HG03354 (cell line): ENCODE measurements around the gene ADAM12.

Experiments
- ATAC-seq: cut with Tn5 transposase; IDR thresholded peaks from one replicate; pipeline ENCODE4 v1.9.1; 2021; ENCODE audit warnings: mild to moderate bottlenecking; ENCODE audit not compliant: unreplicated experiment, poor library complexity, severe bottlenecking

The ADAM12 gene

DNA sequence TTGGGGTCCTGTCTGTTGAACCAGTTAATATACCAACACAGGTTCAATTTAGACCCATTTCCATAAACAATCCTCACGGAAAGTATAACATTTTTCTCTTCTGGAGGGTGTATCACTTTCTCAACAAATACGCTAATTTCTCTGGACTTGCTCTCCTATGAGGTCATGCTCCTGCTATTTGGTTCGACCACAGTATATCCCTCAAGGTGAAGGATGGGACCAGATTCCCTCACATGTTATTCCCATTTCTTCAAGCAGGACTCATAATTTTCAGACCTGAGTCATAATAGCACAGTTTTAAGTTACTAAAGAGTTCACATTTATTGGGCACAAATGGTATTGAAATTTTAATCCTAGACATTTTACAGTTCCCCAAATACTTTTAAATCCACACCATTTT lies 57.2 kb downstream of the ADAM12 start:
- no peak for ATAC-seq

DNA sequence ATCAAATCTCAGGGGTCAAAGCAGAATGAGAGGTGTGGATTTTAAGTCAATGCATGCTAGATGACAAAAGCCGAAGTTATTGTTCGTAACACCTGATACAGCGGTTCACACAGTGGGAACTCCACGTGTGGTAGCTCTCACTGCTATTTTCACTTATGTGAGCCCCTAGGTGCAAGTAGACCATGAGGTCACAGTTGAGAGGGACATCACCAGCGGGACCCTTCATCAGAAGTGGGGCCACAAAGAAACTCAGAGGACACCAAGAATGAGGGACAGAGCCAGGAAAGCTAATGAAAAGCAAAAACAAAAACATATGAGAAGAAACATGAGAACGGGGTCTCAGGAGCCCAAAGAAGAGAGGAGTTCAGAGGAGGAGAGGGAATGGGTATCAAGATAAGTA lies 63.5 kb downstream of the ADAM12 start:
- no peak for ATAC-seq

DNA sequence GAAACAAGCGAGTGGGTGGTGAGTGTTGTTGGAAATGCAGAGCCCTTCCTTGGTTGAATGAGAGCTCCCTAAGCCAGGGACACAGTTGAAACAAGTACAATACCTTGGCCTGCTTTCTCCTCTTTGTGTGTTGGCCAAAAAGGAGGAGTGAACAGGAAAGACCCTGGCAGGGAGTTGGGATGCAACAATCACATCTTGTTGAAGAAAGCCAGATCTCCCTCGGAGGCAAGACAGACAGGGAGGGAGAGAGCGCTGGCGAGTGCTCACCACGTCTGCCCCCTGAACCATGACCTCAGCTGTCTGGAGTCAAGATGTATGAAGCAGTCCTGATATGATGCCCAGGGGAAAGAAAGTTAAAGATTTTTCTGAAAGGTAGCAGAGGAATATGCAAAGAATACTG lies 66.8 kb downstream of the ADAM12 start:
- ATAC-seq = no peak

DNA sequence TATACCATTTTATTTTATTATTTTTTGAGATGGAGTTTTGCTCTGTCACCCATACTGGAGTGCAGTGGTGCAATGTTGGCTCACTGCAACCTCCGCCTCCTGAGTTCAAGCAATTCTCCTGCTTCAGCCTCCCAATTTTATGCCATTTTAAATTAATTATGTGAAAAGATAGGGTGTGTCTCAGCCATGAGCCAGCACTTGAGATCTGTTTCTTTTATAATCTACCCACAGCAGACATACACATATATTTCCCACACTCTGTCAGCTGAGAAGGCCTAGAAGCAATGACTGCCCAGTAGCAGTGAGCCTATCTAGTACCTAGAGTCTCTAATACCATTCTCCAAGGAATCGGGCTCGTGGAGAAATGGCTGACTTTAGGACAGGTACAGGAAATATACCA lies 70.5 kb downstream of the ADAM12 start:
- ATAC-seq = no peak

DNA sequence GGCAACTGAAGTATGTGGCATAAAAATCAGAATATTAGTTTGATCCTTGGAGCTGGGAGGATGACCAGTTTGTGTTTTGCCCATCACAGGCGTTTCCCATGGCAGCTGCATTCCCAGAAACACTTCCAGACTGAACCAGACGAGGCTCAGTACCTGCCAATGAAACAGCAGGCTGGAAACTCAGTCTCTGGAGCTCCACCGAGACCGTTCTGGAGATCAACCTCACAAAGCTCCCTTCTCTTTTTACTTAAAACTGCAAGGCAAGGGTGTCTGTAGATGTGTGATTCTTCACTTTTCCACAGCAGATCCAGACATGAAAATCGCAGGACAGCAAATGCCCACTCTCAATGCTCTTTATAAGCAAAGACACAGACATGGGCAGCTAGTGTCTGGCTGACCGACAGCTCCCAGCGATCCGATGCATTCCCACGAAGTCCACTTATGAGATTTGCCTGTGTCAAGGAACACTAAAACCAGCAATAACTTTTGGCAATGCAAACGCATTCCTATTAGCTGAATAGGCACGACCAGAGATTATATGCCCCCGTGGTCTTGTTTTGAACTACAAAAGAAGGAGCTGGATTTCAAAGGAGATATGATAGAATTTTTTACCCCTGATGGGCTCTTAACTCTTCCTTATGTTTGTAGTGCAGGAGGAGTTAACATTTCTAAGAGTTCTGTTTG lies 72.6 kb downstream of the ADAM12 start:
- no peak for ATAC-seq

DNA sequence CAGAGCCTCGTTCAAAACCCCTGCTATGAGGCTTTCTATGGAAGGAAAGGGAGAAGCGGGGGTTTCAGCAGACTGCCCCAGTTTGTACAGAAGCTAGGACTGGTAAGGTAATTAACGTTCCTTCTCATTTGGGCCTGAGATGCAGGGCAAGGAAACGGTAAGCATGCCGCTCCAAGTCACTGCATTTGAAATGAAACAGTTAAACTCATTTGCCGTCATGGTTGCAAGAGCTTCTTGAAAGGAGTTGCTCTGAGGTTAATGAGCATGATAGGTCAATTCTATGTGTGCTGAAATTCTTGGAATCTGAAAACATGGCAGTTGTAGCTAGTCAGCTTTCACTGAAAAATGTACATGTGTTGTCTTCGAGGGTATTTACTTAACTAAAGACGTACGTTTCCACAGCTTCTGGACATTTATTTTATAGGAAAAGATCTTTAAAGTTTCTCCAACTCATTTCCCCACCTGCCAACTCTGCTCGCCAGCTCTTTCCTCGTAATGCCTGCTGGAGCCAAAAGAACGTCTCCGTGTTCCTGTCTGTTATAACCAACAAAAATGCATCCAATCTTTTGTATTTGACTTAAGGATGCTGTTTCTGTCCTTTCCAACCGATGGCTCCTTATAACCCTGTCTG lies 73.3 kb downstream of the ADAM12 start:
- ATAC-seq = no peak

DNA sequence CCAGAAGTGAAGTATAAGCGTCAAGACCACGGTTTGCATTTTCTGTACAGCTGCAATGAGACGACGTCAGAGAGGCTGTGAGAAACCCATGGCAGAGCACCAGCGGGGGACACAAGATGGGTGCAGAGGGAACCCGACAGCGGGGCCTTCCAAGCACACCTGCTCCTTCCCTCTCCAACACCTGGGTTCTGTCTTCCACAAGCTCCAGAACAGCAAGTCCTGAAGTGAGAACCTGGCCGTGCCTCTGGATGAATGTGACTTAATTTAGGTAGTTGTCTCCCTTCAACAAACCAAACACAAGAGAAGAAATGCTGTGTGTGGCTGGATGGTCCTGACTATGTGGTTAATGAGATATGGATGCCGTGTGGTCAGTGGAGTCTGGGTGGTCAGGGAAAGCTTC lies 76.1 kb downstream of the ADAM12 start:
- ATAC-seq = no peak

DNA sequence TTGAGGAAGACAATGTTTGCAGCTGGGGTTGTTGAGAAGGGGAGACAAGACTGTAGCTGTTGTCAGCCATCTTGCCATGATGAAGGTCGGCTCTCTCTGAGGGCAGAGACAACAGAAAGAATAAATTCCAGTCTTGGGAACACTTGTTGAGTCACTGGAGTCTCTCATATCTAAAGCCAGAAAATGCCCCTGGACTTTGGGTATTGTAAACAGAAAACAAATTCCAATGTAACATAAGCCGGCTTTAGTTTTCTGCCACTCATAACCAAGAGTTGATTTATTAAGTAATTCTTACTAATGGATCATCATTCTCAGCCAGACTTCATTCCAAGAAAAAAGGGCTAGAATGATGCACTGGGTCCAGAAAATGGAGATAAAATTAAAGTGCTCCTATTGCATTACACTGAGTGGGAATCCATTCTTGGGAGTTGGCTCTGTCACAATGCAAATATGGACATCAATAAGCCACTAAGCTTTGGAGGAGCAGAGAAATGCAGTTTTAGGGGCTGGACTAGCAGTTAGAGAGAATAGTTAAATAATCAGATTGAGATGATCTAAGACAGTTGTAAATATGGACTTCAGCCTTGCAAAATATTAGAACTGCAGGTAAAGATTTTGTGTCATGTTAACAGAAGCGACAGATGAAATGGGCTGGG lies 78.9 kb downstream of the ADAM12 start:
- no peak for ATAC-seq

DNA sequence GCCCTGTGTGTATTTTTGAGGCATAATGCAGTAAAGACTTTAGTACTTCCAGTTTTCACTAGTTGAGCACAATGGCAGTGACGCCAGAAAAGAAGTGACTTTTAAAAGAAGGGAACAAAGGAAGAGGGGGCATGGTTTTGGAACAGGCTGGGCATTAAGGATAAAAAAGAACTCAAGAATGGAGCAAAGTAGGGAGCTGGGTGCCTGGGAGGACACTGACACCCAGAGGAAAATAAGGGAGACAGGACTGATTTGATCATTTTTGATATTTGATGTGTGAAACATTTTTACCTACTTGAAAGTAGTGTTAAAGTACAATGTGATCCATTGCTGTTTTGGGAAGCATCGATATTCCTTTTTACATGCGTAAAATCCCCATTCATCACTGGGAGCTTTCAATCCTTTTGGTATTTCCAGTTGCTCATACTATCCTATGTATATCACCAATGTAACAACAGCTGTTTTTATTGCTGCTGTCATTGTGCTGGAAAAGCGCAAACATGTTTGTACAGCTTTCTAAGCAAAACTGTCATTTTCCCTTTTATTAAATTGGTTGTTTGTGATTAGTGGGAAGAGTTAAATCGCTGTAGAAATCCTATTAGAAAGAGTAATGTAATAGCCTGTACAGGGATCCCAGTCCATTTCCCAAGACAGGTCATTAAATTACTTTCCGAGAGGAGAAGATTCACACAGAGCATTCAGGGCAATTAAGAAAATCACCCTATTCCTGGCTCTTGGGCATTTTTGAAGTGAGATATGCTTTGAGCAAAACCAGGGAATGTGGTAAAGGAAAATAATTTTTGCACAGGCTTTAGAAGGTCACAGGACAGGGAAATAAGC lies 85.2 kb downstream of the ADAM12 start:
- no peak for ATAC-seq

DNA sequence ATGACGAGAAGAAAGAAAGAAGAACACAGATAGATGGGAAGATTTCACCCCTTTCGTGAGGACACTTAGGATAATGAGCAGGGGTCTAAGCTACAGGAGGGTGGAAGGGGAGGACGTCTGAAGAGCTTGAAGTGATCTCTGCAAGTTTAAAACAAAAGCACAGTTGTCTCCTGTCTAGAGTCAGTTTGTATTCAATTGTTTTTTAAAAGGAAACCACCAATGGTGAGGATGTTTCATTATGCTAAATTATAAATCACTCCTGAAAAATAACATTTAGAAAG lies 85.9 kb downstream of the ADAM12 start:
- no peak for ATAC-seq

DNA sequence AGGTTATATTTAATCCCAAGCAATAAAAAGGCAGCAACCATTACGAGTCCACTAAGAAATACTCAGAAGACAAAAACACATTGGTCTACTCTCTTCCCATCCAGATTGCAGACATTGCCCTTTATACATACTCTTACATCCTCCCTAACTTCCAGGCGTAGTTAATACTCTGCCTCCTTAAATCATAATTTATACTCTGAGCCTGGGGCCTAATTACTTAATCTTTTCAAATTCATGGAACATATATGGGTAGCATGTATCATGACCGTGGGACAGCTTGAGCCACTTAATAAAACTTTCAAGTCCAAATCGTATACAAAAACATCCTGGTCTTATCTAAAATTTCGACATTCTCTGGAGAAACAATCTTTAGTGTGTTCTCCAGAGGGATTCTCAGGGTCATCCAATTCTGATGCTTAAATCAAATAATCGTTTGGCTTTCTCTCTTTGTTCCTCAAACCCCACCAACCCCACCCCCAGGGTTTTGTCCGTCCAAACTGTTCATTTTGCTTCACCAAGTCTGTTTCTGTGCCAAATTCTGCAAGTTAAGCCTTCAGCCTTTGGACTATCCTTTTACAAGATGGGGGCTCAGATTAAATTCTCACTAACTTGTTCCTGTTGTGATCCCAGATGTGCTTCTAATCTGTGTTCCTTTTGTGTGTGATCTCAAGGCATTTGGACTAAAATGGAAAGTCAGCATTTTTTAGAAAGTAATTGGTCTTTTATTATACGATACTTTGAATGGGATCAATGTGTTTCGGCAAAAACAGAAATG lies 86.4 kb downstream of the ADAM12 start:
- ATAC-seq = no peak

DNA sequence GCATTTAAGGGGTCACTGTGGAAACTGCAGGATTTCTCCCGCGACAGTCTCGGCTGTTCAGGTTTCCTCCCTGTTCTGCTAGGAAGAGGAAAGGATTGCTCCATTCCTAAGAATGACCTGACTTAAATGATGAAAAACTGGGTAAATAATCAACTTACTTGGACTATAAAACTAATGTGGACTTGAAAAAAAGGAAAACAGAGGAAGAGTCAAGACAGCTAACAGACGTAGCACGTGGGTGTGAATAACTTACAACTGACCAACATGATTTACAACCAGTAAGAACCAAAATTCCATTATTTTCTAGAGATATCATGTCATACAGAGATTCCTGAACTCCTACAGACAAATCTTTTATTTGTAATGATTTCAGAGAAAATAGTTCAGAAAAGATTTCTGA lies 93.8 kb downstream of the ADAM12 start:
- no peak for ATAC-seq

DNA sequence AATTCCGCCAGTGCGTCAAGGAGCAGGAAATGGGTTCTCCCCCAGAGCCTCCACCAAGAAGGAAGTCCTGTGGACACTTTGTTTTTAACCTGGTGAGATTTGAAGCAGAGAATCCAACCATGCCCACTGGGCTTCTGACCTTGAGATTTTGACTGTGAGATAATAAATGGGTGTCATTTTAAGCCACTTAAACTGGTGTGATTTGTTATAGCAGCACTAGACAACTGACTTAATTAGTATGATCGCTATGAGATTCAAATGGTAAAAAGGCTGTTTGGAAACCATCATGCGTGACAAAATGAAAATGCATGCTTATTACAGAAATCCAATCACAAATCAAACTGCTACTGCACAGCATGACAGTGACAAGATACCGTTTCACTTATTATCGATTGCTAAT lies 98.0 kb downstream of the ADAM12 start:
- no peak for ATAC-seq

DNA sequence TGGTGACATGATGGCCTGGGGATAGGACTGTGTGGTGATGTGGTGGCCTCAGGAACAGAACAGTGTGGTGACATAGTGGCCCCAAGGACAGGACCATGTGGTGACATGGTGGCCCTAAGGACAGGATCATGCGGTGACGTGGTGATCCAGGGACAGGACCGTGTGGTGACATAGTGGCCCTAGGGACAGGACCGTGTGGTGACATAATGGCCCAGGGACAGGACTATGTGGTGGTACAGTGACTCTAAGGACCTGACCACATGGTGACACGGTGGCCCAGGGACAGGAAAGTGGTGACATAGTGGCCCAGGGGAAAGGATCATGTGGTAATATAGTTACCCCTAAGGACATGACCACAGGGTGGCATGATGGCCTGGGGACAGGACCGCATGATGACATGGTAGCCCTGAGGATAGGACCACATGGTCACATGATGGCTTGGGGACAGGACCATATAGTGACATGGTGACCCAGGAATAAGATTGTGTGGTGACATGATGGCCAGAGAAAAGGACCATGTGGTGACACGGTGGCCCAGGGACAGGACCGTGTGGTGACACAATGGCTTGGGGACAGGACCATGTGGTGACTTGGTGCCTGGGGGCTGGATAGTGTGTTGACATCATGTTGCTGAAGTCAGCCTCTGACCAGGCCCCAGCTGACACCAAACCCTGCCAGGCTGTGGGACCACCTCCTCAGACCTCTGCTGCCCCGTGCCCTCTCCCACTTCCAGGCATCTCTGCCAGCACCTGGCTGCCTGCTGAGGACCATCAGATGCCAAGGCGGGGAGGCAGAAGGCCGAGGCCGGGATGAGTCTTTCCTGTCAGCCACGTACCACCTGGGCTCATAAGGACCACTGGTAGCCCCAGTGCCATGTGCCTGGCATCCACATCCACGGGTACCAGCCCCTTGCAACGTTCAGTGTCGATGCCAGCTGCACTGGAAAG lies 99.5 kb downstream of the ADAM12 start:
- no peak for ATAC-seq

DNA sequence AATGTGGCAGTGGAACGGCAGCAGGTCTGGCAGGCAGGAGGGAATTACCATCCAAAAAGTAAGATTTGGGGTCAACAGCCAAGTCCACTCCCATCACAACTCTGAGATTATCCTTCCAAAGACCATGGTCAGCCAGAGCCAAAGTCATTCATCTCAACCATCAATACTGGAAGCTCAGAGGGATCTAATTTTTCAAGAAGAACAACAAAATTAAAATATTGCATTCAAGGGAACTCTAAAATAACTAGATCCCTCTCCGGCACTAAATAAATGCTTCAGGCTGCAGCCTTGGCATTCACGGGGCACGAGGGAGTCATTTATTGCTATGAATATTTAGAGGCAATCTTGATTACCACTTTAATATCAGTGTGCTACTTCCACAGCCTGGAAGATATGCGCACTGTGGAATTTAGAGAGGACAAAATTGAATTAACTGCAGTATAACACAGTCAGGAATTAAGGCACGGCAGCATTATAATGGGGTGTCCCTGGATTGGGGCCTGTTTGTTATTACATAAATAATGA lies 102.0 kb downstream of the ADAM12 start:
- no peak for ATAC-seq

DNA sequence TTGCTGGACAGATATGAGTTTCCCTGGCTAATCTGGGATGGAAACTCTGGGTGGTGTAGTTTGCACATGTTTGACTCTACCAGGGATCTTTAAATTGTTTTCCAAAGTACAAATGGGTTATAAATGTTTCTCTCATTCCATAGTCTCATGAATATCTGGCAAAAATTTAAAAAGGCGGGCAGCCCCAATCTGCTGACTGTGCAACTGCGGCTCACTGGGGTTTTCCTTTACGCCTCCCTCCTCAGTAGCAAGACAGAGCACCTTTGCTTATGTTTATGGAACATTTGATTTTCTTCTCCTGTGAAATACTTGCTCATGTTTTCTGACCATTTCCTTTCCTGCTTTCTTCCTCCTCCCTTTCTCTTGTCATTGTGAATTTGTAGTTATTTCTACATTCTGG lies 105.0 kb downstream of the ADAM12 start:
- no peak for ATAC-seq

DNA sequence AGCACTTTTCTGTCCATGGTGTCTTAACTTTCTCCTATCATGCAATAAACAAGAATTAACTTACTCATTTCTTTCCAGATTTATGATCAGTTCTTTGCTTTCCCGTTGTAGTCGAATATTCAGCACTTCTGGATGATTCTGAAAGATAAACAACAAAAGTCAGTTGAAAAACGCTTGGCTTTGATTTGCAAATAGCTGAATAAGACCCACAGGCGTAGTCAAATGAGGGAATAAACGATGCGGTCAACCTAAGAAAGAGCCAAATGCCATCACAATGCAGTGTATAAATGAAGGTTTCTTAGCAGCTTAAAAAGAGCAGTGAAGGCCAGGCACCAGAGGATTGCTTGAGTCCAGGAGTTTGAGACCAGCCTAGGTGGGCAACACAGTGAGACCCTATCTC lies 109.4 kb downstream of the ADAM12 start:
- ATAC-seq = no peak

DNA sequence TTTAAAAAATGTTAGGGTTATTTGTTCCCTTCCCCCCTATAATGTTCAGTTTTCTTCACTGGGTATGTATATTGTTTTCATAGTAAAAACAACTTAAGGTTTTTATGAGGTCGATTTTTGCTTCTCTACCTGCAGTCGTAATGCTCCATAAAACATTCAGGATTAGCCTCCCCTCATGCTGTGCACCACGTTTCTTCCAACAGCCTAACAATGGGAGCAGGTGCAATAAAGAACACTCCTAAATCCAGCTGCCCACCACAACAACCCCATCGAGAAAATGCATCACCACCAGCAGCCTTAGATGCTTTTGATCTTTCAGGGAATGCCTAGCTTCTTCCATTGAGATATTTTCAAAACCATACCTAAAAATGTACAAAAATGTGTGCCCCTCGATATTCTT lies 111.1 kb downstream of the ADAM12 start:
- ATAC-seq = no peak

DNA sequence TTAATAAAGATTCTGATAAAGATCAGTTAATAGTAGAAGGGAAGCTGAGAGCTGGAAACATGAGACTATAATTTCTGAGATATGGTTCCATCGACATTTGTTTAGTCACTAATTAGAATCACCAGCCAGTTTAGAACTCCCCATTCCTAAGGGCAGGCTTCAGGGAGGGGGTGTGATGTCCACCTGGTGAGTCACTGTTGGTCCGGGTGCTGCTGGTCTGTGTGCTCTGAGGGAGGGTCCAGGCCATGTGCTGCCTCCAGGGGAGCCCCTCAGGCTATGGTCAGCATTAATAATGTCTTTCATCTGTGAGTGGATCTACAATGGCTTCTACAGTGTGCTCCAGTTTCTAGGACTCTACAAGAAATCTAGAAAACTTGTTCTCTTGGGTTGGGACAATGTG lies 115.8 kb downstream of the ADAM12 start:
- no peak for ATAC-seq
